LHCN-M2 (cell line): Measurements from ENCODE around the gene RASAL2. TPM values are rescaled to one million over a fixed set of nuclear protein-coding genes. Genes with fewer than 3 reads are reported as not detected.
"Not testable (repeated sequence)": the region's sequence is repeated elsewhere in the genome, so short reads cannot be mapped to it uniquely, and the experiment has no call there.

ENCODE experiments used
- DNase-seq: peaks from one replicate; pipeline ENCODE4 v3.0.0-alpha.2; 2012; ENCODE audit warnings: low read depth
- total RNA-seq: library from RNA; depleted of rRNA; stranded (reverse); fragments of >200 nt; gene quantifications from 2 replicates; pipeline ENCODE4 v1.2.3, GENCODE V29; 2014

RASAL2 gene
- total RNA-seq, 1 experiment from 2014 or later = 33.0 TPM

DNA sequence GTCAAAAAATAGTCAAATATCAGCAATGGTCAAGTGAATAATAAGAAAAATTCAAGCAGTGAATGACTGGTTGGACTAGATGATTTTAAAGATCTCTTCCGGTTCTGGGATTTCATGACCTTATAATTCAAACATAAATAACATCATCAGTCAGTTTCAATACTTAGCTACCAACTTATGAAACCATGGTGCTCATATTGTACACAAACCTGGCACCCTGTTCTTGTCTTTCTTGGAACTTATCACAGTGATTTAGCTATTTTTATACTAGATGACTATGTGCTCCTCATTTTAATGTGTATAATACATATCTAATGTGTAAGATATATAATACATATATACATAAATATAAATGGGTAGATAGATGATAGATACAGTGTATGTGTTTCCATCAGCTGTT, 245.9 kb downstream of the RASAL2 start:
- DNase-seq = no peak

- peak; percentile 90 for DNase-seq
These were observed 247.5 kb downstream of the RASAL2 start for GRCh38 chr1:178341261-178341956.

DNA sequence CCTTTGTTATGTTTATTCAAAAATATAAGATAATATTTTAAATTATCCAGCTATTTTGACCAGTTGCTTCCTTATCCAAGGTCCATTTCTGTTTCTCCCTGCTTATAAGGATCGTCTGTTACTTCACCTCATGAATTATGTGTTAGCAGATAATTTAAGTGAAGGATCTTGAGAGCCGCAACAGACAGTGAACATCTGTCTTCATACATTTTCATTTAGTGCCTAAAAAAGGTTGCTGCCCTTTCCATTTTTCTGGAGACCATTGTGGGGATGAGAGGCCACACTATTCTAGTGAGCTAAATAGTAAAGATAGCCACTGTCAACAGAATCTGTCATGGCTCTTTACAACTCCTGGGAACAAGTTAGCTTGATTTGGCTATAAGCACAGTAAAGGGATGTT, 248.8 kb downstream of the RASAL2 start:
- no peak for DNase-seq

GRCh38 chr1:178344513-178345091, 250.7 kb downstream of the RASAL2 start:
- DNase-seq = peak; percentile 89

GRCh38 chr1:178345238-178345637, 251.3 kb downstream of the RASAL2 start:
- DNase-seq = no peak

DNA sequence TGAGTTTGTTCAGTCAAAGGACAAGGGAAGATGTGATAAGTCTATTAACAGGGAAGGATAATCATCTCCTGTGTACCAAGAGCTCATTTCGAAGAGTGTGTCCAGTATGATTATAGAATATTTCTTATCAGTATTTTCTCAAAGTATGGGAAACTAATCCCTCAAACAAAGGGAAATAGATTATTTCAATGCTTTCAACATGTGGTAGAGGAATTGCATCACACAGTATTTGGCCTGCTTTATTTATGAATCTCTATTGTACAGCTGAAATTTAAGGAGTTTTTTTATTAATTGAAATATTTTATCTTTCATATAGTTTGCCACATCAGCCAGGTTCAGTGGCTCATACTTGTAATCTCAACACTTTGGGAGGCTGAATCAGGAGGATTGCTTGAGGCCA, 251.9 kb downstream of the RASAL2 start:
- no peak for DNase-seq

GRCh38 chr1:178349801-178350200, 255.9 kb downstream of the RASAL2 start:
- no peak for DNase-seq

GRCh38 chr1:178351911-178352310, 258.0 kb downstream of the RASAL2 start:
- not testable (repeated sequence) for DNase-seq

- DNase-seq = no peak
These were observed 259.0 kb downstream of the RASAL2 start for GRCh38 chr1:178352790-178353416.

DNA sequence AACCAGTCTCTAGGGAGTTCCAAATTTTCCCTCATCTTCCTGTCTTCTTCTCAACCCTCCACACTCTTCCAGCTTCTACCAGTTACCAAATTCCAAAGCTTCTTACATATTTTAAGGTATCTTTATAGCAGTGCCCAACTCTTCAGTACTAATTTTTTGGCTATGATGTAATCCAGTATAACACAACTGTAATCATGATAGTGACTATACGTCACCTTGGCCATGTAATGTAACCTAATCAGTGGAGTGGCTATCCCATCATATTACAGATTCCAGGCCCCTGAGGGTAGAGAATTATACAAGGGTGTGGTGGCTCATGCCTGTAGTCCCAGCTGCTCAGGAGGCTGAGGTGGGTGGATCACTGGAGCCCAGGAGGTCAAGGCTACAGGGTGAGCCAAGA, 259.6 kb downstream of the RASAL2 start:
- DNase-seq = no peak

GRCh38 chr1:178354816-178355215, 260.9 kb downstream of the RASAL2 start:
- no peak for DNase-seq

DNA sequence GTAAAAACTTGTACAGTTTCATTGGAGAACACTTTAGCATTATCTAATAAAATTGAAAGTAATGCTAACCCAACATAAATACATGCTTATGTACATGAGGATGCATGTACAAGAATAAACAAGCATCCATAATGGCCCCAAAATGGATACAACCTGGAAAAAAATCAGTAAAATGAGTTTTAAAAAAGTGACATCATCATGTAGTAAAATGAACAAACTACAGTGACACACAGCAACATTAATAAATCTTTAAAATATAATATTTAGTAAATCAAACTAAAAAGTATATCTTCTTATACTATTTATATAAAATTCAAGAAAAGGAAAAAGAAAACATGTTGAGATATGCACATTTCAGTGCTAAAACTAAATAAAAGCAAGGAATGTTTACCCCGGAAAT, 262.4 kb downstream of the RASAL2 start:
- DNase-seq = no peak

DNA sequence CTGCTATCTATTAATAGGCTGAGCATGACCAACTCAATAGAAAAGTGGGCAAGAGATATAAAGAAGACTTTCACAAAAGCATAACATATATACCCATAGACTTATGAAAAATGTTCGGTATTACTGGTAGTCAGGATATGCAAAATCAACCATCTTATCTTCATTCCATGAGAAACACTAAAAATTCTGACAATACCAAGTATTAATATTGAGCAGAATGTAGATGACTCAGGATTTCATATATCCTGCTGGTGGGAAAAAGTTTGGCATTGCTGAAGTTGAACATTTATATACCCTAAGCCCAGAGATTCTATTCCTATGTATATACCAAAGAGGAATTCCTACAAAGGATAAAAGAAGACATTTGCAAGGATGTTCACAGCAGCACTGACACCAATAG, 264.6 kb downstream of the RASAL2 start:
- DNase-seq = no peak

GRCh38 chr1:178360421-178360820, 266.5 kb downstream of the RASAL2 start:
- DNase-seq = no peak

DNA sequence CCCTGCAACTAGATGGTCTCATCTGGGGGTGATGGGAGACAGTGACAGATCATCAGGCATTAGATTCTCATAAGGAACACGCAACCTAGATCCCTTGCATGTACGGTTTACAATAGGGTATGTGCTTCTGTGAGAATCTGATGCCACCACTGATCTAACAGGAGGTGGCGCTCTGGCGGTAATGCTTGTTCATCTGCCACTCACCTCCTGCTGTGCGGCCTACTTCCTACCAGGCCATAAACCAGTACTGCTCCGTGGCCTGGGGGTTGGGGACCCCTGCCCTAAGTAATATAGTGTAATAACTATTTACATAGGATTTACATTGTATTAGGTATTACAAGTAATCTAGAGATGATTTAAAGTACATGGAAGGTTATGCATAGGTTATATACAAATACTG, 267.9 kb downstream of the RASAL2 start:
- DNase-seq = no peak

DNA sequence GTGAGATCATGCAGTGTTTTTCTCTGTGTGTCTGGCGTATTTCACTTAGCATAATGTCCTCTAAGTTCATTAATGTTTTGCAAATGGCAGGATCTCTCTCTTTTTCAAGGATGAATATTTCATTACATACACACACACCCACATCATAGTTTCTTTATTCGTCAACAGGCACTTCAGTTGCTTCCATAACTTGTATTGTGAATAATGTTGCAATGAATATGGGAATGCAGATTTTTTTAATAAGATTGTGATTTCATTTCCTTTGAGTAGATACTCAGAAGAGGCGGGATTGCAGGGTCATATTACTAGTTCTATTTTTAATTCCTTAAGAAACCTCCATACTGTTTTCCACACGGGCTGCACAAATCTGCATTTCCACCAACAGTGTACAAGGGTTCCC, 268.8 kb downstream of the RASAL2 start:
- peak; percentile 52 for DNase-seq

- DNase-seq = no peak
These were observed 270.9 kb downstream of the RASAL2 start for GRCh38 chr1:178364782-178365181.

- DNase-seq = no peak
These were observed 273.2 kb downstream of the RASAL2 start for GRCh38 chr1:178367151-178367550.

DNA sequence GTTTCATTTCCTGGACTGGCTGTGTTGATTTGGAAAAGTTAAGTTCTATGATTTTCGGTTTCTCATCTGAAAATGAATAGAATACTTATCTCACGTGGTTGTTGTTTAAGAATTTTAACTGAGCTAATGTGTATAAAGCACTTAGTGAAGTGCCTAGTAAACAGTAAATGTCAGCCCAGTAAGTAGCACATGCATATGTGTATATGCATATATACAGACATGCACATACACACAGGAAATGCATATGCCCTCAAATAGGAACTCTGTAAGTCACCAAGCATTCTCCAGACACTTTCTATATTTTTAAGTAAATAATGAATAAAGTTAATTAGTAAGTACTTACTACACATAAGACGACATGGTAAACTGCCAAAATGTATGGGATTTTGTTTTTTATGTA, 274.3 kb downstream of the RASAL2 start:
- DNase-seq = no peak

GRCh38 chr1:178371235-178371634, 277.3 kb downstream of the RASAL2 start:
- no peak for DNase-seq

DNA sequence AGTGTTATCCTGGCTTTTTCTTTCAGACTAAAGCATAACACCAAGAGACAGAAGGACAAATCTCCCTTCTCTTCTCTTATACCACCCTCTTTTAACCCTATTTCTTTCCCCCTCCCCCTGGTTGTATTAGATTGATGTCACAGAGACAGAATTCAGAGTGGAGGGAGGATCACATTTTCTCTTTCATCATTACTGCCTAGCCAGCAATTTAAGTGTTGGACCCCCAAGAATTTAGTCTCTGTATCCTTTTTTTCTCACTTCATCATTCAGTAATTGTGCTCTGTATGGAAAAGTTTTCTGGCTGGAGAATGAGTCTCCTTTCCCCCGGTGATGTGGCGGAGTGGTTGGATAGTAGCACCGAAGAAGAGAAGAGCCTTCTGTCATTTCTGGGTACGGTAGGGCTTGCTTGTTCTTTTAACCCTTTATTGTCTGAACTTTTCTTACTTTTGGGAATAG, 278.1 kb downstream of the RASAL2 start:
- DNase-seq = no peak

DNA sequence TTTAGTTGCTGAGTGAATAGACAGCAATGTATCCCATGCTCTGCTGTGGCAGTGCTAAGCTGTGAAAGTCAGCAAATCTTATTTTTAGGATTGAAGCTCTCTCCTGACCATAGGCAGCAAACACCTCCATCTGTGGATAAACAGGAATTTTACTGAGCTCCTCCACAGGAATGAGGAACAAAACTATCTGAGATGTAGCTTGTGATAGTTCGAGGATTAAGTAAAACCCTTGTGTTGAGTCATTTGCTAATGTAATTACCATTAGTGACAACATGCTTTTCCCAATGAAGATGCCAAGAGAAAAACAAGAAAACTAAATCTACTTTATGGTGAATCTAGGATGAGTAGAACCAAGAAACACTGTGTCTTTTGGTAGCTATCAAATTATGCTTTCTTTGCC, 280.1 kb downstream of the RASAL2 start:
- no peak for DNase-seq

DNA sequence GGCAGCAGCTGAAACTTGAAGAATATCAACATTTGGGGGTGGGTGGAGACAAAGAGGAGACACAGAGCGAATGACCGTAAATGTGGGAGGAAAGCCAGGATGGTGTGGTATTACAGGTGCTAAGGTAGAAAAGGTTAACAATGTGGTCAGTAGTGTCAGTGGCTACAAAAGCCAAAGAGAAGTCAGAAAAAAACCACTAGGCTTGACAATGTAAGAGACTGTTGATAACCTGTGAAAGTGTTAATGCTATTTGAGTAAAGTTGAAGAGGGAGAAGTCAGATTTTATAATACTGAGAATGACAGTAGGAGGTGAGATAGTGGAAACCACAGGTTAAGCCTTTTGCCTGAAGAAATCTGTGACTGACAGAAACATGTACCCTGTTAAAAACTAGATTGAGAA, 282.1 kb downstream of the RASAL2 start:
- no peak for DNase-seq
